Measurements from ENCODE around the gene COX14.
"Not testable (repeated sequence)": the region's sequence is repeated elsewhere in the genome, so short reads cannot be mapped to it uniquely, and the experiment has no call there.

The COX14 gene

GRCh38 chr12:50151047-50151687 lies 39.1 kb downstream of the COX14 start:
- TF ChIP-seq CTCF (conservative IDR thresholded peaks at IDR 0.05; ENCODE audit: low read depth, low read length) = no peak
- no peak for DNase-seq (ENCODE audit: low read depth)
- no peak overlapping the region for H3K4me3 ChIP-seq (ENCODE audit: low read depth, low read length)

DNA sequence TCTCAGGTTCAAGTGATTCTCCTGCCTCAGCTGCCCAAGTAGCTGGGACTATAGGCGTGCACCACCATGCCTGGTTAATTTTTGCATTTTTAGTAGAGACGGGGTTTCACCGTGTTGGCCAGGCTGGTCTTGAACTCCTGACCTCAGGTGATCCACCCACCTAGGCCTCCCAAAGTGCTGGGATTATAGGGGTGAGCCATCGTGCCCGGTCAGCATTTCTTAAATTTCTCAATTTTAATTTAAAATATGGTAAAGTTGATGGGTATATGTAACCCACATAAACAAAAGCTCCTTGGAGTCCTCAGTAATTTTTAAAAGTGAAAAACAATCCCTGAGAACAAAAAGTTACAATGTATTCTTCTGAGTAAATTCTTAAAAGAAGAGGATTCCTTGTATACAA lies 42.9 kb downstream of the COX14 start:
- not testable (repeated sequence) for DNase-seq (ENCODE audit: low read depth); H3K4me3 ChIP-seq (ENCODE audit: low read depth, low read length)

DNA sequence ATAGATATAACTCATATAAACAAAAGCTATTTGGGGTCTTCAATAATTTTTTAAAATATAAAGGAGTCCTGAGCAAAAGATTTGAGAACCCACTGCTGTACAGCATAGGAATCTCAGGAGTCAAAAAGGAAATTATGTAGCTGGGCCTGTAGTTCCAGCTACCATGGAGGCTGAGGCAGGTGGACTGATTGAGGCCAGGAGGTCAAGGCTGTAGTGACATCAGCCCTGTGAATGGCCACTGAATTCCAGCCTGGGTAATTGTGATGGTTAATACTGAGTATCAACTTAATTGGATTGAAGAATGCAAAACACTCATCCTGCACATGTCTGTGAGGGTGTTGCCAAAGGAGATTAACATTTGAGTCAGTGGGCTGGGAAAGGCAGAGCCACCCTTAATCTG lies 44.6 kb downstream of the COX14 start:
- no peak for DNase-seq (ENCODE audit: low read depth)
- TF ChIP-seq CTCF (conservative IDR thresholded peaks at IDR 0.05; ENCODE audit: low read depth, low read length) = no peak
- no peak overlapping the region for H3K4me3 ChIP-seq (ENCODE audit: low read depth, low read length)

DNA sequence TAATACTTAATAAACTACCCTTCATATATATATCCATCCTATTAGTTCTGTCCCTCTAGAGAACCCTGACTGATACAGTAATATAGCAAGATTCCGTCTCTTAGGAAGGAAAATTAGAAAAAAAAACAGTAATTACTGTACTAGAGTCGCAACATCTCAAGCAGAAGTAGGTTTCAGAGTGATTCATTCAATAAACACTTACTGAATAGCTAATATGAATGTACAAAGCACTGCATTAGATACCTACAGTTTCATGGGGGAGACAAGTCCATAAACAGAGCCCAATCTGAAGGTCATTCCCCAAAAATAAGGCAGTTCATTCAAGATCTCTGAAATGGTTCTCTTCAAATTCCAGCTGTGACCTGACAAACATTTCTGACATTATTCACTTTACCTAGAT lies 45.2 kb downstream of the COX14 start:
- peak; percentile 26 for DNase-seq (ENCODE audit: low read depth)
- TF ChIP-seq CTCF (conservative IDR thresholded peaks at IDR 0.05; ENCODE audit: low read depth, low read length) = no peak
- no peak overlapping the region for H3K4me3 ChIP-seq (ENCODE audit: low read depth, low read length)

DNA sequence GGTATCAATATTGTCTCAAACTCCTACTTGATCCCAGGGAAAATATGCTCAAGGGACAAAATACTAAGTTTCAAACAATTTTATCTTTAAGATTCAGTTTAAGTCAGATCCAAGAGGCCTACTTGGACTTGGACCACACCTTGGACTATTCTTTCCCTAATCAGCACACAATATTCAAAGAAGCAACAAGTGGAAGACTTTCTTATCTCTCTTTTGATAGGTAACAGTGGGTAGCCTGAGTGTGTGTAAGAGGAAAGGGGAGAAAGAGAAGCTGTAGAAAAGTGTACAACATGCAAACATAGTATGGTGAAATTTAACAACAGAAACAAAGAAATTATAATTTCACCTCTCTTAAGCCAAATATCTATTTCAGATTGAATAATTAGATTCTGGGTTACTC lies 48.6 kb downstream of the COX14 start:
- no peak for TF ChIP-seq CTCF (conservative IDR thresholded peaks at IDR 0.05; ENCODE audit: low read depth, low read length)
- DNase-seq (ENCODE audit: low read depth) = no peak
- no peak overlapping the region for H3K4me3 ChIP-seq (ENCODE audit: low read depth, low read length)

DNA sequence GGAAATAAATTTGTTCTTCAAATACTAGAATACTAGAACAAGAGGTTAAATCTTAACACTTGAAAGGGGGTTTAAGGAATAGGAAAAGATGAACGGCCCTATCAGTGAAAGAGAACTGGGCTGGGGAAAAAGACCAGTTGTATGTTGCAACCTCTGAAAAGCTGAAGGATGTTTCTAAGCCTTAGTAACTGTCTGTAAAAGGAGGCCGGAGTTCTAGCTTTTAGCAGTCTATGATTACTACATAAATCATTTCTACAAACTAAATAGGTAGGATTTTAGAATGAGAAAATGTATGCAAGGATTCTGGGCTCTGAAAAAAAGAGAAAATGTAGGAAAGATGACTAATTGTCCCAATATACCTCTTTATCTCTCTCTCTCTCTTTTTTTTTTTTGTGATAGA lies 50.2 kb downstream of the COX14 start:
- TF ChIP-seq CTCF (conservative IDR thresholded peaks at IDR 0.05; ENCODE audit: low read depth, low read length) = no peak
- peak; percentile 53 for DNase-seq (ENCODE audit: low read depth)
- no peak overlapping the region for H3K4me3 ChIP-seq (ENCODE audit: low read depth, low read length)

- H3K4me3 ChIP-seq (ENCODE audit: low read depth, low read length) = no peak overlapping the region
- no peak for DNase-seq (ENCODE audit: low read depth)
- TF ChIP-seq CTCF (conservative IDR thresholded peaks at IDR 0.05; ENCODE audit: low read depth, low read length) = no peak
Measured at GRCh38 chr12:50164963-50165362, 52.9 kb downstream of the COX14 start.

- TF ChIP-seq CTCF (conservative IDR thresholded peaks at IDR 0.05; ENCODE audit: low read depth, low read length) = no peak
- DNase-seq (ENCODE audit: low read depth) = no peak
- H3K4me3 ChIP-seq (ENCODE audit: low read depth, low read length) = peak overlapping the region; percentile 88
Measured at GRCh38 chr12:50166799-50167048, 54.7 kb downstream of the COX14 start.

All from choroid plexus epithelial cell (primary cell).